DND-41 (cell line): ENCODE results near the gene CHKB.

Experiments
- EZH2 ChIP-seq: IDR thresholded peaks from 3 replicates; pipeline ENCODE4 v1.6.1; 2012; ENCODE audit warnings: borderline replicate concordance, low read depth, mild to moderate bottlenecking, moderate library complexity, low read length, inconsistent platforms; ENCODE audit not compliant: severe bottlenecking
- TF ChIP-seq, protein P1 (sequence below): IDR thresholded peaks from 2 replicates; pipeline ENCODE4 v1.5.1; 2012; ENCODE audit warnings: borderline replicate concordance, low read length, moderate library complexity, mild to moderate bottlenecking; ENCODE audit not compliant: poor library complexity, severe bottlenecking; ENCODE audit errors: extremely low read depth

DNA sequence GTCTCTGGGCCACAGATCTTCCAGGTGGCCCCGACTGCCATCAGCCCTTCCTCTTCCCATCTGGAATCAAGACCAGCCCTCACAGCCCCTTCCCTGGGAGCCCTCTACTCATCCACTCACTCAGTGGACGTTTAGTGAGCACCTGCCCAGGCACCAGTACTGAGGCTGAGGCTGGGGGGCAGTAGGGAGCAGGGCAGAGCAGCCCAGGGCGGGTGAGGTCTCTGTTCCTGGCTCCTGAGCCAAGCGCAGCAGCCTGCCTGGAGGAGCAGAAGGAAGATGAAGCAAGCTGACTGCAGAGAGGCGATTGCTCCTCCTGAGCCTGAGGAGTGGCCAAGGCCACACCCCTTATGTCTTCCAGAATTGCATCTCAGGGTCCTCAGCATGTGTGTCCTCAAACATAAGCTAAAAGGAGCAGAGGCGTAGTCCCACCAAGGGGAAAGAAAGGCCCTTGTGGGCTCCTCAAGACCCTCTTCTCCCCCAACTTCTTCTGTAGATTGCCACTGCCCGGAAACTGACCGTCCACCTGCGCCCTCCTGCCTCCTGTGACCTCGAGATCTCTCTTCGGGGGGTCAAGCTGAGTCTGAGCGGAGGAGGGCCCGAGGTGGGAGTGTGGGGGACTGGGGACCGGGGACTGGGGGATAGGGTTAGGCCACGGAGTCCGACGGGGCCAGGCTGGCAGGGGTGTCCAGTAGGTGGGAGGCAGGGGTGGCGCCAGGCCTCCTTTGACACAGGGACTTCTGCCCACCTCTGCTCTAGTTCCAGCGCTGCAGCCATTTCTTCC lies 23.7 kb upstream of the CHKB start:
- TF ChIP-seq, protein P1, sequence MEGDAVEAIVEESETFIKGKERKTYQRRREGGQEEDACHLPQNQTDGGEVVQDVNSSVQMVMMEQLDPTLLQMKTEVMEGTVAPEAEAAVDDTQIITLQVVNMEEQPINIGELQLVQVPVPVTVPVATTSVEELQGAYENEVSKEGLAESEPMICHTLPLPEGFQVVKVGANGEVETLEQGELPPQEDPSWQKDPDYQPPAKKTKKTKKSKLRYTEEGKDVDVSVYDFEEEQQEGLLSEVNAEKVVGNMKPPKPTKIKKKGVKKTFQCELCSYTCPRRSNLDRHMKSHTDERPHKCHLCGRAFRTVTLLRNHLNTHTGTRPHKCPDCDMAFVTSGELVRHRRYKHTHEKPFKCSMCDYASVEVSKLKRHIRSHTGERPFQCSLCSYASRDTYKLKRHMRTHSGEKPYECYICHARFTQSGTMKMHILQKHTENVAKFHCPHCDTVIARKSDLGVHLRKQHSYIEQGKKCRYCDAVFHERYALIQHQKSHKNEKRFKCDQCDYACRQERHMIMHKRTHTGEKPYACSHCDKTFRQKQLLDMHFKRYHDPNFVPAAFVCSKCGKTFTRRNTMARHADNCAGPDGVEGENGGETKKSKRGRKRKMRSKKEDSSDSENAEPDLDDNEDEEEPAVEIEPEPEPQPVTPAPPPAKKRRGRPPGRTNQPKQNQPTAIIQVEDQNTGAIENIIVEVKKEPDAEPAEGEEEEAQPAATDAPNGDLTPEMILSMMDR: peak; percentile 35
- TF ChIP-seq EZH2: no peak
